Calu3 (cell line): ENCODE measurements around the gene CRX. TPM values are rescaled to one million over a fixed set of nuclear protein-coding genes. Genes with fewer than 3 reads are reported as not detected.
"Not testable (repeated sequence)": the region's sequence is repeated elsewhere in the genome, so short reads cannot be mapped to it uniquely, and the experiment has no call there.

Experiments used
- BruUV-seq: library from RNA; stranded (reverse); fragments of 400-500 nt; replicated peaks from 2 replicates; lab custom pipeline; 2021; lab: Mats Ljungman, UMichigan
- CTCF ChIA-PET: fragments of 300-600 bp; sonication (Branson Sonifier 250); formaldehyde crosslinking; loops from one replicate; lab custom pipeline; 2022; ENCODE audit warnings: antibody characterized with exemption; lab: Charles Lee
- DNase-seq: peaks from one replicate; pipeline ENCODE4 v3.0.0; 2022
- H3K27ac Mint-ChIP-seq: one replicate; pipeline ENCODE4 v1.8.0; 2022; ENCODE audit warnings: mixed read lengths; ENCODE audit not compliant: unreplicated experiment
- H3K27me3 Mint-ChIP-seq: one replicate; pipeline ENCODE4 v1.8.0; 2022; ENCODE audit warnings: mixed read lengths; ENCODE audit not compliant: unreplicated experiment
- H3K36me3 Mint-ChIP-seq: one replicate; pipeline ENCODE4 v1.8.0; 2022; ENCODE audit warnings: mild to moderate bottlenecking, moderate library complexity, mixed read lengths; ENCODE audit not compliant: insufficient read depth, unreplicated experiment
- H3K4me1 Mint-ChIP-seq: one replicate; pipeline ENCODE4 v1.8.0; 2022; ENCODE audit warnings: mild to moderate bottlenecking, low read depth, mixed read lengths; ENCODE audit not compliant: unreplicated experiment
- H3K4me3 Mint-ChIP-seq: one replicate; pipeline ENCODE4 v1.8.0; 2022; ENCODE audit warnings: mild to moderate bottlenecking, low read depth, moderate library complexity, mixed read lengths; ENCODE audit not compliant: unreplicated experiment
- H3K9me3 Mint-ChIP-seq: one replicate; pipeline ENCODE4 v1.8.0; 2022; ENCODE audit warnings: low read depth, mixed read lengths; ENCODE audit not compliant: unreplicated experiment
- intact Hi-C: fragments of 100-400 bp; cut with micrococcal nuclease; formaldehyde crosslinking; loops from one replicate; pipeline ENCODE4 v1.10.0; 2022; ENCODE audit not compliant: unreplicated experiment
- total RNA-seq: library from RNA; stranded (reverse); gene quantifications from 2 replicates; pipeline ENCODE4 v1.2.3, GENCODE V29; 2022
- TF ChIP-seq, protein P1 (sequence below): fragments of 200-600 bp; IDR thresholded peaks from one replicate; pipeline ENCODE4 v1.8.0; 2022; ENCODE audit warnings: antibody characterized with exemption; ENCODE audit not compliant: unreplicated experiment

Gene CRX
- total RNA-seq, 1 experiment from 2014 or later = not detected

DNA sequence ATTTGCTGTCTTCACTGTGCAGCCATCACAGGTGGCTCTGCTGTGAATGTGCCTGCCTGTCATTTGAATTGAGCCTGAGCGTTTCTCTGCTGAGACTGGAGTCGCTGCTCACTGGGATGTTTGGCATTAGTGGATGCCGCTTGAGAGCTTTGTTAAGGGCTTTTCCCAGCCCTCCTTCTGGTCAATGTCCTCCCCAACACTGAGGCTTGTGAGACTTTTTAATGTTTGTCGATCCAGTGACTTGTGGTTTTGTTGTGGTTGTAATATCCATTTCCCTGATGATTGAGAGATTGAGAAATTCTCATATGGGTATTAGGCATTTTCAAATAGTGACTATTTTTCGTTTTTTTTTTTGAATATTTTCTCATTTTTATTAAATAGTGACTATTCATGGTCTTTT lies 39.9 kb downstream of the CRX start:
- TF ChIP-seq, protein P1, sequence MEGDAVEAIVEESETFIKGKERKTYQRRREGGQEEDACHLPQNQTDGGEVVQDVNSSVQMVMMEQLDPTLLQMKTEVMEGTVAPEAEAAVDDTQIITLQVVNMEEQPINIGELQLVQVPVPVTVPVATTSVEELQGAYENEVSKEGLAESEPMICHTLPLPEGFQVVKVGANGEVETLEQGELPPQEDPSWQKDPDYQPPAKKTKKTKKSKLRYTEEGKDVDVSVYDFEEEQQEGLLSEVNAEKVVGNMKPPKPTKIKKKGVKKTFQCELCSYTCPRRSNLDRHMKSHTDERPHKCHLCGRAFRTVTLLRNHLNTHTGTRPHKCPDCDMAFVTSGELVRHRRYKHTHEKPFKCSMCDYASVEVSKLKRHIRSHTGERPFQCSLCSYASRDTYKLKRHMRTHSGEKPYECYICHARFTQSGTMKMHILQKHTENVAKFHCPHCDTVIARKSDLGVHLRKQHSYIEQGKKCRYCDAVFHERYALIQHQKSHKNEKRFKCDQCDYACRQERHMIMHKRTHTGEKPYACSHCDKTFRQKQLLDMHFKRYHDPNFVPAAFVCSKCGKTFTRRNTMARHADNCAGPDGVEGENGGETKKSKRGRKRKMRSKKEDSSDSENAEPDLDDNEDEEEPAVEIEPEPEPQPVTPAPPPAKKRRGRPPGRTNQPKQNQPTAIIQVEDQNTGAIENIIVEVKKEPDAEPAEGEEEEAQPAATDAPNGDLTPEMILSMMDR = no peak

DNA sequence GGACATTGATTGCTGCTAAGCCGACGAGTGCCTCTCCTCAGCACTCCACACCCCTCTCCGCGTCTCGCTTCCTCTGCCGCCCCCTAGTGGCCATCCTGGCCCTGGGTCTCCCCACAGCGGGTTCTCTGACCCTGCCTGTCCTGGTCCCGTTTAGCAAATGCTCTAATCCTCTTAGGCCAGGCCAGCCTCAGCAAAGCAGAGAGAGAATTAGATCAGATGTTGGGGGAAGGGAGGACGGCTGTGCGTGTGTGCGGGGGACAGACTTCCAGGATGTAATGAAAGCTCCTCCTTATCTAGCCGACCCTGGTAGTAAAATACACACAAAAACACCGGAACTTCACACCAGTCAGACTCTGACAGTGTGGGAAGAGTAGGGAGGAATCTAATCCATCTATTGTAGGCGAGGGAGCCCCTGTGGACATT lies 41.8 kb downstream of the CRX start:
- CTCF ChIA-PET = interaction anchor here (0.9 kb wide), 1 partner anchor 151 kb away, joined by 3 read pairs; no protein-coding TSS in a partner anchor
- peaks cover 32% of the 10 kb centered on the region for H3K27me3 Mint-ChIP-seq
- H3K4me3 Mint-ChIP-seq = no peak overlapping the region
- peaks cover 13% of the 10 kb centered on the region for H3K4me1 Mint-ChIP-seq
- H3K36me3 Mint-ChIP-seq = no peaks in the 10 kb centered on the region
- intact Hi-C loops = loop anchor here (2.0 to 5.0 kb wide), 2 partner anchors 51 to 151 kb away; partner anchors contain the start of gene EHD2
- TF ChIP-seq, protein P1 = peak; percentile 96
- peak; percentile 97 for DNase-seq
- H3K9me3 Mint-ChIP-seq = no peaks in the 10 kb centered on the region
- no peak overlapping the region for H3K27ac Mint-ChIP-seq
- BruUV-seq = no TSS peak

More for the DNA sequence above, 39.9 kb downstream of the CRX start:
- CTCF ChIA-PET = no interaction called here
- Mint-ChIP-seq H3K36me3 (no peaks in the 10 kb centered on the region), H3K4me1 (peaks cover 13% of the 10 kb centered on the region), H3K27me3 (peaks cover 30% of the 10 kb centered on the region), H3K27ac (no peak overlapping the region), H3K9me3 (no peaks in the 10 kb centered on the region), H3K4me3 (no peak overlapping the region)
- intact Hi-C loops = loop anchor here (2.0 to 5.0 kb wide), 2 partner anchors 49 to 149 kb away; partner anchors contain the start of gene EHD2
- no peak for DNase-seq
- BruUV-seq = no TSS peak

DNA sequence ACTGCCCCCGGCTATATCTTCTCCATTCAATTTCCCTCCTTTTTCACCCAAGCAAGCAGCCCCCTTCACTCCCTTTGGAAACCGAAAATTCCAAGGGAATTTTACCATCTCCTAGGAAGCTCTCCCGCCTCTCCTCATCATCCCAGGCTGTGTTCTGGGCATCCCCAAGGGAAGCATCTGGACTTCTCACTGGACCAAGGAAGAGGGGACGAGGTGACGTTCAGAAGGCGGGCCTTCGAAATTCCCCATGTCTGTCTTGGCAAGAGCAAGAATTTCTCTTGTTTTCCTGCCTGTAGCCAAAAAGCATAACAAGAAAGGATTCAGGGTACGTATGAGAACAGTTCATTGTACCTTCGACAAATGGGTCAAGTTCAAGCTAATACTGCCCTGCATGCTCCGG lies 43.4 kb downstream of the CRX start:
- BruUV-seq = no TSS peak
- H3K4me1 Mint-ChIP-seq = peaks cover 13% of the 10 kb centered on the region
- H3K4me3 Mint-ChIP-seq = no peak overlapping the region
- CTCF ChIA-PET = interaction anchor here (0.6 to 0.9 kb wide), 4 partner anchors 75 to 403 kb away, joined by 3 to 6 read pairs (median 4); no protein-coding TSS in a partner anchor
- intact Hi-C loops = no loop called here
- H3K27me3 Mint-ChIP-seq = peaks cover 47% of the 10 kb centered on the region
- no peaks in the 10 kb centered on the region for H3K36me3 Mint-ChIP-seq
- no peak for DNase-seq
- TF ChIP-seq, protein P1 = no peak
- H3K9me3 Mint-ChIP-seq = no peaks in the 10 kb centered on the region
- H3K27ac Mint-ChIP-seq = no peak overlapping the region

DNA sequence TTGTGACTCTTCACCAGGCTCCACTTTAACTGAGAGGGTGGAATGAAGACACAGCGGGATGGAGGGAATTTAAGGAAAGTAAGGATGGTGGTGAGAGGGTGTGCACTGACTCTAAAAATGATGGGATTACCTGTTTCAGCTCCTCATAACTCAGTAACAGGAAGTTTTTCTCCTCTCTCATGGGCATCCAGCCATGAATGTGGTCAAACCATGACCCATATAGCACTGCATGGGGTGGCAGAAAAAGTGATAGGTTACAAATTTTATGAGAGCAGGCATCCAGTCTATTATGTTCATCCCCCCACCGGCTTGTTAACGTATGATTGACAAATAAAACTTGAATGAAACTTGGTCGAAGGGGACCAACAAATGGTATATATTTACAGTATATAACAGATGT lies 57.2 kb downstream of the CRX start:
- intact Hi-C loops = no loop called here
- no peaks in the 10 kb centered on the region for H3K4me1 Mint-ChIP-seq
- no TSS peak for BruUV-seq
- H3K27ac Mint-ChIP-seq = no peak overlapping the region
- no peak overlapping the region for H3K4me3 Mint-ChIP-seq
- CTCF ChIA-PET = no interaction called here
- H3K27me3 Mint-ChIP-seq = peaks cover 76% of the 10 kb centered on the region
- H3K9me3 Mint-ChIP-seq = peaks cover 2% of the 10 kb centered on the region
- TF ChIP-seq, protein P1 = no peak
- H3K36me3 Mint-ChIP-seq = no peaks in the 10 kb centered on the region
- no peak for DNase-seq

DNA sequence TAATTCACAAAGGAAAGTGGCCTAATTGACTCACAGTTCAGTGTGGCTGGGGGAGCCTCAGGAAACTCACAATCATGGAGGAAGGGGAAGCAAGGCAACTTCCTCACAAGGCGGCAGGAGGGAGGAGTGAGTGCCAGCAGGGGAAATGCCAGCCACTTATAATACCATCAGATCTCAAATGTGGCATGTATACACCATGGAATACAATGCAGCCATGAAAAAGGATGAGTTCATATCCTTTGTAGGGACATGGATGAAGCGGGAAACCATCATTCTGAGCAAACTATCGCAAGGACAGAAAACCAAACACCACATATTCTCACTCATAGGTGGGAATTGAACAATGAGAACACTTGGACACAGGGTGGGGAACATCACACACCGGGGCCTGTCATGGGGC lies 57.6 kb downstream of the CRX start:
- H3K9me3 Mint-ChIP-seq, H3K4me1 Mint-ChIP-seq, DNase-seq, H3K4me3 Mint-ChIP-seq, H3K36me3 Mint-ChIP-seq, intact Hi-C loops, CTCF ChIA-PET, H3K27ac Mint-ChIP-seq, BruUV-seq: not testable (repeated sequence)
- peaks cover 72% of the 10 kb centered on the region for H3K27me3 Mint-ChIP-seq
